Suprapubic skin (tissue), 4 donors: ENCODE data around the gene CFL2.

Source experiments
- CTCF ChIP-seq, 2 donors: fragments of 200-600 bp in 1 of 2; fragments of 450-650 bp in 1 of 2; sonication (generic) in 1 of 2; IDR thresholded peaks; one replicate each; pipeline ENCODE4 v1.5.1; 2016 to 2019; ENCODE audit warnings: antibody characterized with exemption in 2 of 2, mild to moderate bottlenecking in 1 of 2, moderate library complexity in 1 of 2
- EP300 ChIP-seq: sonication (generic); formaldehyde crosslinking; IDR thresholded peaks from one replicate; pipeline ENCODE4 v1.6.1; 2017; ENCODE audit warnings: antibody characterized with exemption
- POLR2A ChIP-seq, 2 donors: fragments of 450-650 bp; IDR thresholded peaks; one replicate each; pipeline ENCODE4 v1.6.1; 2017; ENCODE audit warnings: antibody characterized with exemption in 2 of 2, mild to moderate bottlenecking in 2 of 2, moderate library complexity in 2 of 2
- POLR2AphosphoS5 ChIP-seq, 3 donors: sonication (generic); formaldehyde crosslinking; IDR thresholded peaks; one replicate each; pipeline ENCODE4 v1.6.1; 2017; ENCODE audit warnings: antibody characterized with exemption in 3 of 3

- TF ChIP-seq CTCF (IDR thresholded peaks at IDR 0.05) (no peak), POLR2A (IDR thresholded peaks at IDR 0.05) (no peak), POLR2AphosphoS5 (IDR thresholded peaks at IDR 0.05) (no peak), EP300 (no peak)
Measured at GRCh38 chr14:34692348-34692747, 22.0 kb downstream of the CFL2 start.
